Coronary artery (tissue), 2 donors: Measurements from ENCODE around the gene GPR146.

ENCODE experiments used
- DNase-seq: peaks from one replicate; pipeline ENCODE4 v3.0.0-alpha.2; 2017; ENCODE audit warnings: low spot score
- H3K27ac ChIP-seq, 2 donors: fragments of 200-600 bp; sonication (generic); one replicate each; pipeline ENCODE4 v1.5.1; 2016 to 2019
- H3K4me3 ChIP-seq: fragments of 200-600 bp; sonication (generic); 2 replicates; pipeline ENCODE4 v1.5.1; 2016; ENCODE audit warnings: mild to moderate bottlenecking, moderate library complexity
- CTCF ChIP-seq: fragments of 200-600 bp; sonication (generic); IDR thresholded peaks from one replicate; pipeline ENCODE4 v1.5.1; 2019; ENCODE audit warnings: antibody characterized with exemption

The GPR146 gene

DNA sequence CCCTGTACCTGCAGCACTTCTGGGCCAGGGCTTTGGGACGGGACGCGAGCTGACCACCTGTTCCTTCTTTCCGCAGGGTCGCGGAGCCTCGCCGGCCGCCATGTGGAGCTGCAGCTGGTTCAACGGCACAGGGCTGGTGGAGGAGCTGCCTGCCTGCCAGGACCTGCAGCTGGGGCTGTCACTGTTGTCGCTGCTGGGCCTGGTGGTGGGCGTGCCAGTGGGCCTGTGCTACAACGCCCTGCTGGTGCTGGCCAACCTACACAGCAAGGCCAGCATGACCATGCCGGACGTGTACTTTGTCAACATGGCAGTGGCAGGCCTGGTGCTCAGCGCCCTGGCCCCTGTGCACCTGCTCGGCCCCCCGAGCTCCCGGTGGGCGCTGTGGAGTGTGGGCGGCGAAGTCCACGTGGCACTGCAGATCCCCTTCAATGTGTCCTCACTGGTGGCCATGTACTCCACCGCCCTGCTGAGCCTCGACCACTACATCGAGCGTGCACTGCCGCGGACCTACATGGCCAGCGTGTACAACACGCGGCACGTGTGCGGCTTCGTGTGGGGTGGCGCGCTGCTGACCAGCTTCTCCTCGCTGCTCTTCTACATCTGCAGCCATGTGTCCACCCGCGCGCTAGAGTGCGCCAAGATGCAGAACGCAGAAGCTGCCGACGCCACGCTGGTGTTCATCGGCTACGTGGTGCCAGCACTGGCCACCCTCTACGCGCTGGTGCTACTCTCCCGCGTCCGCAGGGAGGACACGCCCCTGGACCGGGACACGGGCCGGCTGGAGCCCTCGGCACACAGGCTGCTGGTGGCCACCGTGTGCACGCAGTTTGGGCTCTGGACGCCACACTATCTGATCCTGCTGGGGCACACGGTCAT is 13.3 kb downstream of the GPR146 start:
- DNase-seq: no peak
- no peak for TF ChIP-seq CTCF
- Histone ChIP-seq H3K4me3 (no peak overlapping the region), H3K27ac (no peak overlapping the region)

DNA sequence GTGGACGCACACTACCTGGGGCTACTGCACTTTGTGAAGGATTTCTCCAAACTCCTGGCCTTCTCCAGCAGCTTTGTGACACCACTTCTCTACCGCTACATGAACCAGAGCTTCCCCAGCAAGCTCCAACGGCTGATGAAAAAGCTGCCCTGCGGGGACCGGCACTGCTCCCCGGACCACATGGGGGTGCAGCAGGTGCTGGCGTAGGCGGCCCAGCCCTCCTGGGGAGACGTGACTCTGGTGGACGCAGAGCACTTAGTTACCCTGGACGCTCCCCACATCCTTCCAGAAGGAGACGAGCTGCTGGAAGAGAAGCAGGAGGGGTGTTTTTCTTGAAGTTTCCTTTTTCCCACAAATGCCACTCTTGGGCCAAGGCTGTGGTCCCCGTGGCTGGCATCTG is 14.0 kb downstream of the GPR146 start:
- H3K4me3 ChIP-seq: no peak overlapping the region
- peak overlapping the region in 1 of 2 donors; percentile 60 for H3K27ac ChIP-seq
- no peak for TF ChIP-seq CTCF
- no peak for DNase-seq

- Histone ChIP-seq H3K27ac (peak overlapping the region in 1 of 2 donors; percentile 60), H3K4me3 (no peak overlapping the region)
- no peak for TF ChIP-seq CTCF
- no peak for DNase-seq
Observed at GRCh38 chr7:1058821-1059199, 14.5 kb downstream of the GPR146 start.

- Histone ChIP-seq H3K4me3 (peak overlapping the region; percentile 48), H3K27ac (peak overlapping the region; percentile 40 to 60)
- no peak for TF ChIP-seq CTCF
- no peak for DNase-seq
Observed at GRCh38 chr7:1059200-1060091, 15.1 kb downstream of the GPR146 start.

DNA sequence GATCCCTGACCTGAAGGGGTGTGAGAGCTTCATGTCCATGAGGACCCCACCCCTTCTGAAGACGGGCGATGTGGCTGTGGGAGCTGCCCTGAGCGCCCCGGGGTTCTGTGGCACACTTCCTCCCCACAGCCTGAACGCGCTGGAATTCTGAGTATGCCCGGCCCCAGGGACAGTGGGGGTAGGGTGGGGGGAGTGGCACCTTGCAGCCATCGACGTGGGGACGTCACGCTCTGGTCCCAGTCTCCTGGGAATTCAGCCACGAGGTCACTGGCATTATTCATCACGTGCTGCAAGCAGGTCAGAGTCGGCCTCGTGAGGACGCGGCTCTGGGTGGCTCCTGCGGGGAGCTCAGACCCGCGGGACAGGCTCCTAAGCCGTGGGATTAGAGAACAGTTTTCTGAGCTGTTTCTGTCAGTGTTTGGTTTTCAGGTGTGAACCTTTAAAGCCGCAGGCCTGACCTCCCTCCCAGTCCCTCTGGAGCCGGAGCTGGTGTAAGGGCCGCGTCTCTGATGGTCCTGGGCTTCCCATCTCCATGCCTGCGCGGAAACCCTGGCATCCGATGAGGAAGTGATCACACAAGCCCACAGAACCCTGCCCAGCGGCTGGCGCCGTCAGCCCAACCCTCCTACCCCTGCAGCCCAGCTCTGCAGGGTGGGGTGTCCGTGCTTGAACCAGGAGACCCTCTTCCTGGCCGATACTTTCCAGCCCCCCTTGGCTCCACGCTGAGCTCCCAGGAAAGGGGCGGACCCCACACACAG is 16.1 kb downstream of the GPR146 start:
- peak overlapping the region; percentile 48 for H3K4me3 ChIP-seq
- TF ChIP-seq CTCF: no peak
- peak overlapping the region; percentile 40 to 60 for H3K27ac ChIP-seq
- DNase-seq: no peak

- no peak overlapping the region for H3K4me3 ChIP-seq
- H3K27ac ChIP-seq: peak overlapping the region in 1 of 2 donors; percentile 60
- TF ChIP-seq CTCF: no peak
- no peak for DNase-seq
Observed at GRCh38 chr7:1061180-1061579, 16.8 kb downstream of the GPR146 start.
